ENCODE results near the gene GRB2.
"Not testable (repeated sequence)": the region's sequence is repeated elsewhere in the genome, so short reads cannot be mapped to it uniquely, and the experiment has no call there.

GRCh38 chr17:75437404-75437803 is 31.9 kb upstream of the GRB2 start:
- not testable (repeated sequence) for TF ChIP-seq BRCA1 (IDR thresholded peaks at IDR 0.05; ENCODE audit: low read depth, low read length); RCOR1 (conservative IDR thresholded peaks at IDR 0.05; ENCODE audit: low read depth, low read length); ZSCAN29 (IDR thresholded peaks at IDR 0.05); CTCF (IDR thresholded peaks at IDR 0.05 in 2 of 3, conservative IDR thresholded peaks at IDR 0.05 in 1 of 3; ENCODE audit: control insufficient read depth in 2 of 3, extremely low read depth in 1 of 3, insufficient read depth in 1 of 3, low read depth in 3 of 3, low read length in 3 of 3); KDM1A (IDR thresholded peaks at IDR 0.05; ENCODE audit: borderline replicate concordance); ZBTB4 (CRISPR knock-in tag; IDR thresholded peaks at IDR 0.05); HDAC2 (IDR thresholded peaks at IDR 0.05)

Measured in GM12878 (cell line).